HG02885 (cell line): ENCODE results near the gene C13orf42.

Experiments
- ATAC-seq: cut with Tn5 transposase; IDR thresholded peaks from one replicate; pipeline ENCODE4 v1.9.1; 2021; ENCODE audit warnings: mild to moderate bottlenecking; ENCODE audit not compliant: unreplicated experiment, poor library complexity

The C13orf42 gene

DNA sequence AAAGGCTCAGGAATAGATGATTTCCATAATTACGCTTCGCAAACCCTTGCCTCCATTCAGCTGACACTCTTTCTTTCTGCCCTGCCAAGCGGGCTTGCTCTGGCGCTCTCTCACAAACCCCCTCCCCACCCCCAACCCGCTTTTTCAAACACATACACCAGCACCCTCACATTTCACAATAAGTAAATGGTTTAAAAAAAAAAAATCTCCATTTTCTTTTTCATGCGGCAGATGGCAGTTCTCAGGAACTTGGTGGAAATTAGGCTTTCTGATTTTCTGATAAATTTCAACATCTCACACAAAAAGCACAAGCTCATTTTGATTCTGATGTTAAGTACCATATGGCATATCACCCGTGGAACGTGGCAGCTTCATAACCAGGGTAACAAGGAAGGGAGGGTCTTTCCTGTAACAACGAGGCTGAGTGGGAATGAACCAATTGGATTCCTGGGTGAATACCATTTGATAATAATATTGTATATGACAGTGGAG lies 43.8 kb downstream of the C13orf42 start:
- no peak for ATAC-seq

GRCh38 chr13:51066091-51066831 lies 44.8 kb downstream of the C13orf42 start:
- no peak for ATAC-seq

- ATAC-seq, result no peak
Observed at GRCh38 chr13:51065372-51066090, 45.5 kb downstream of the C13orf42 start.

DNA sequence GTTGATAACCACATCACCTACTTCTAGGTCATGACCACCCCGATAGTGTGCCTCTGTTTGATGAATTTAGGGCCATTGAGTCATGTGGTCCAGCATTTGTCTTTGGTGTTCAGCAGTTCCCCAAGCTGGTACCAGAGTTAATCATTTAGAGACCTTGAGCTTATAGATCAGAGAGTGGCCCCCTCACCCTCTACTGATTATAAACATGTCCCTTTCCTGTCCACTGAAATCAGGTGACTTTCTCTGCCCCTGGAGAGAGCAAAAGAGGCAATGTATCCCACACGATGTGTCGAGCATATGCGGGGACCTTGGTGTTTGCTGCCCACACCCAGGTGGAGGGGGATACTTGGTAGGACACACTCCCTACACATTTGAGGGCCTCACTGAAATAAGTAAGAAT lies 46.3 kb downstream of the C13orf42 start:
- no peak for ATAC-seq

GRCh38 chr13:51063909-51064308 lies 47.2 kb downstream of the C13orf42 start:
- ATAC-seq, result no peak

DNA sequence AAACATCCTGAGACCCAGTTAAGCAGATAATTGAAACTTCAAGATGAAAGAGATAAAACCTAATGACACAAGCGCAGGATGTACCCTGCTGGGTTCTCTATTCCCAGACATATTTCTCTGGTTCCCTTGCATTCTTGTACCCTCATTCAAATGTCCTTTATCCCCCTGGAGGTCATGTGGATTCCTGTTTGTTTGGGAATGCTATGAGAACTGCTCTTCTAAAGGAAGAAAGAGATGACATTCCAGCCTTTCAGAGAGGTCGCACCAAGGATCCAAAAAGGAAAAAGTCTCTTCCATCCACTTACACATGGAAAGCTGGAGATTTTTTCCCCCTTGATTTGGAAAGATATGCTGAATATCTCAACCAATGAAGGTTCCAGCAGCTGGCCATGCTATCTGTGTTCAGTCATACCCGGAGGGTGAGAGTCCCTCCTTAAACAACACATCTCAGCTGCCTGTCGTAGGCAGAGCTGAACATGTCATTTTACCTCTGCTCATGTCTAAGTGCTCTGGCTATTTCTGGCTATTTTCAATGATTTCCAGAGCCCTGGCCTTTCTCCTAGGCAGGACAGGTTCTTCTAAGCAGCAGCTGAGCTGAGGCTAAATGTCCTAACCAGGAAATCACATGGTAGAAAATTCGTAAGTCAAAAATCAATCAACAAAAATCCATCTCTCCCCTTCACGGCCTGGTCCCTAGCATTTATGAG lies 52.5 kb downstream of the C13orf42 start:
- no peak for ATAC-seq

GRCh38 chr13:51057906-51058305 lies 53.2 kb downstream of the C13orf42 start:
- no peak for ATAC-seq

DNA sequence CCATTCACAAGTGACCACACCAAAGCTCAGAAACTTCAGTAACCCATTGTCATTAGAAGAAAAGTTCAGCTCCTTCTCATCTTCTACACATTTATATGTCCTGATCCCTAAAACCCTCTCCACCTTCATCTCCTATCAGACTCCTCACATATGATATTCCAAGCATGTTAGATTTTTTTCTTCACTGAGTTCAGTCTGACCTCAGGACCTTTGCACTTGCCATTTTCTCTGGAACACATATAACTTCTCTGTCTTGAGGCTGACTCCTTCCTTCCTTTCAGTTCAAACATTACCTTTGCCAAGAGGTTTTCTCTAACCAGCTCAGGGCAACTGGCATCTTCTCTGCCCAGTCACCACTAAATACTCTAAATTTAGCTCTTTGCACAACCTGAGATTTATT lies 54.1 kb downstream of the C13orf42 start:
- ATAC-seq, result no peak

DNA sequence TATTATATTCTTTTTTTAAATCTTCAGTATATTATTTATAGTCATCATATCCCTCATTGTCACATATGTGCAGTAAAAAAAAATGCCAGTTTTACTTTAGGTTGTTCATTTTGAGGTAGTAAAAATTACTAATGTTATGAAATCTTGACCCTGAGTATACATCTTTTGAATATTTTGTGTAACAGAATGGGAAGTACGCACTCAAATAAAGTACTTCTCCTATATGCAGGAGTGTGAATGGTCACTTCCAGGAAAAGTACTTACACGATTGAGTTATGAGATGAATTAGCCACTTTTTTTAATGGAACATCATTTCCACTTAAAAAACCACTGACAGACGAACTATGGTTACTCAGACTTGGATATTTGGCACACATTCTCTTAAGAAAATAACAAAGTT lies 58.5 kb downstream of the C13orf42 start:
- ATAC-seq, result no peak

DNA sequence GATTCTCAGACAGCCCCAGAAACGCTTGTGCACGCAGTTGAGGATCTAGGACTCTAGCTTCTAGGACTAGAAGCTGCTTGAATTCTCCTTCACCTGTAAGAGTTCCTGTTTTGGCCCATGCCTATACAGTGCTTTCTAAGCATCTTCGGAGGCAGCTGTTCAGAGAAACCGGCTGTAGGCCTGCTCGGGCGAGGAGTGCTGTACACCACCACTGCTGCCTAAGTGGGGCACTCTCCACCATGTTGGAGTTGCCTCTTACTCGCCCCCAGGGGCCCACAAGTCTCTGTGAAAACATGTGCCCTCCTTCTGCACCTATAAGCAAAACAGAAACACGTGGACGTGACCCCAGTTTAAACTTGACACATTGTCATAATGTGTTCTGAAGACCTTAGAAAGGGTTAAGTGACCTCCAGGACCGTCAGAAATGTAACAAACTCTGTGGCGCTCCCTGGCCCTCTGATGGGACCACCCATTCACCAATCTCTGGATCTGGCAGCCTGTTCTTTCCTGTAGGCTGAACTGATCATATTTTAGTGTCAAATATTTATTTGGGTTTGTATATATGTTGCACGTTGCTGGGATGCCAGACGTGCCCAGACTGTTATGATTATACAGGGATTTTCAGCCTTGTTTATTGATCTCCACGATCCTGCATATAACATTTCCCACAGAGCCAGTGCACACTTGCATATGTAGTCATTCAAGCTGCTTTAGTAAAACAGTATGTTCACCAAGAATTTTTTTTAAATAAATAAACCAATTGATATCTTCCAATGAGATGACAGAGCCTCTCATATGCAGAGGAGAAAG lies 60.8 kb downstream of the C13orf42 start:
- no peak for ATAC-seq

- ATAC-seq, result no peak
Observed at GRCh38 chr13:51048616-51049015, 62.5 kb downstream of the C13orf42 start.

- ATAC-seq, result no peak
Observed at GRCh38 chr13:51048166-51048461, 63.0 kb downstream of the C13orf42 start.

DNA sequence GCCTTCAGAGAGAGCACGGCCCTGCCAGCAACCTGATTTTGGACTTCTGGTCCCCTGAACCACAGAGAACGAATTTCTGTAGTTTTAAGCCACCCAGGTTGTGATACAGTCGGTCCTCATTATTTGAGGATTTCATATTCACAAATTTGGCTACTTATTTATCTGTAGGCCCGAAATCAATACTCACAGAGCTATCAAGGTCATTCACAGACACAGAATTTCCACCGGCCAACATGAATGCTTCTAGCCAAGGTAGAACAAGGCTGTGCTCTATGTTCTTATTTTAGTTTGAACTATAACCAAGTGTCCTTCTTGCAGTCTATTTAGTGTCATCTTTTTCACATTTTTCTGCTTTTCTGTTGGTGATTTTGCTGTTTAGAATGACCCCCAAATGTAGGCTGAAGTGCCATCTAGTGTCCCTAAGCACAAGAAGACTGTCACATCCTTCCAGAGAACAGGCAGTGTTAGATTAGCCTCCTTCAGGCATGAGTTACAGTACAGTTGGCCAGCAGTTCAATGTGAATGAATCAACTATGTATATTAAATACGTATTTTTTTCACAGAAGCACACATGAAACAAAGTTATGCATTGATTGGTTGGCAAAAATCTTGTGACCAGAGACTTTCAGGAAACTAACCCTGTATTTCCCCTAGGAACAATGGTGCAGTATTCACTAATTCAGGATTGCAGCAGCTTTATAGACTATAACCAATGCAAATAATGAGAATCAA lies 63.5 kb downstream of the C13orf42 start:
- ATAC-seq, result no peak

- ATAC-seq, result no peak
Observed at GRCh38 chr13:51045451-51045850, 65.6 kb downstream of the C13orf42 start.

DNA sequence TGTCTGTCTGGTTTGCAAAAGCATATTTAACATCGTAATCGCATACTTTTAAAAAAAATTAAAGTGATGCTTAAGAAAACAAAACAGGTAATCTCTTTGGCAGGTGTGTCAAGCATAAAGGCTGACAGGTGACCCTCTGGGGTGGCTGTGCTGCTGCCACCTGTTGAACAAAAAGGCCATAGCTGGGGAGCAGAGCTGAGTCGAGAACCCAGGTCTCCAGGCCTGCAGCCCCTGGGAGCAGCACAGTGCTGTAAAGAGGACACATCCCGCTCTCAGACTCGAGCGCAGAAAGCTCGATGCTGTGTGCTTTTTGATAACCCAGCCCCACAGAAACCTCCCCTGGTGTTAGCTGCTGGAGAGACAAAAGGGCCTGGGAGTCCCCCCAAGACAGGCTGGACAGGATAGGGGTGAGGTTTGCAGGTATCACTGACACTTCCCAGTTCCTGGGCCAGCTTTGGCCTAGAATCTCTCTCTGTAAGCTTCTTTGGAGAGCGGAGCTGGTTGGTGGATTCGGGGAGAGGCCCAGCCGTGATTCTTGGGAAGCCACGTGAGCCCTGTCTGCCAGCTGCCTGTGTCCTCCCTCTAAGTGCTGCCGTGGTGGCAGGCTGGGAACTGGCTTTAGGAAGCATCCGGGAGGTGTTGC lies 66.9 kb downstream of the C13orf42 start:
- ATAC-seq, result no peak

DNA sequence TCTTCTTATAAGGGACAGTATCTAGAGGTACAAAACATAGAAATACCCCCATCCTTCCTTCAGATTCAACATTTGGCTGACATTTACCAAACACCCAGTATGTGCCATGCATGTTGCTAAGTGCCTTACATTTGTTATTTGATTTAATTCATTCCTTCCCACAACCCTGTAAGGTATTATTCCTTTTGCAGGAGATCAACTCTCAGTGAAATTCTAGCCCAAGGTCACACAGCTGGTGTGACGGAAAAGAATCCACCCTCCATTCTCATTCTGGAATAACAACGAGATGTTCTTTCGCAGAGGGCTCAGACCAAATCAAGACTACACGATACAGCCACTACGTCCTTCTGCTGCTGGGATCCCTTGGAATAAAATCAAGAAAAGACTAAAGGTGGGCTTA lies 67.8 kb downstream of the C13orf42 start:
- ATAC-seq, result no peak

GRCh38 chr13:51041710-51042109 lies 69.4 kb downstream of the C13orf42 start:
- no peak for ATAC-seq

- ATAC-seq, result no peak
Observed at GRCh38 chr13:51041126-51041525, 69.9 kb downstream of the C13orf42 start.

- ATAC-seq, result no peak
Observed at GRCh38 chr13:51040431-51040830, 70.6 kb downstream of the C13orf42 start.
